ENCODE results near the gene KRTAP10-7. TPM values are rescaled to one million over a fixed set of nuclear protein-coding genes. Genes with fewer than 3 reads are reported as not detected.
"Not testable (repeated sequence)": the region's sequence is repeated elsewhere in the genome, so short reads cannot be mapped to it uniquely, and the experiment has no call there.

Gene KRTAP10-7
- total RNA-seq, 4 donors from 2014 or later, result not detected

GRCh38 chr21:44555200-44555875, 45.1 kb upstream of the KRTAP10-7 start:
- Histone ChIP-seq H3K4me3 (no peak overlapping the region), H3K4me1 (no peaks in the 10 kb centered on the region), H3K27ac (no peak overlapping the region), H3K9me3 (no peaks in the 10 kb centered on the region), H3K27me3 (no peaks in the 10 kb centered on the region), H3K36me3 (no peaks in the 10 kb centered on the region)
- peak in 1 of 3 donors; percentile 12 for DNase-seq
- TF ChIP-seq POLR2A (IDR thresholded peaks at IDR 0.05), result no peak
- TF ChIP-seq, protein P1, sequence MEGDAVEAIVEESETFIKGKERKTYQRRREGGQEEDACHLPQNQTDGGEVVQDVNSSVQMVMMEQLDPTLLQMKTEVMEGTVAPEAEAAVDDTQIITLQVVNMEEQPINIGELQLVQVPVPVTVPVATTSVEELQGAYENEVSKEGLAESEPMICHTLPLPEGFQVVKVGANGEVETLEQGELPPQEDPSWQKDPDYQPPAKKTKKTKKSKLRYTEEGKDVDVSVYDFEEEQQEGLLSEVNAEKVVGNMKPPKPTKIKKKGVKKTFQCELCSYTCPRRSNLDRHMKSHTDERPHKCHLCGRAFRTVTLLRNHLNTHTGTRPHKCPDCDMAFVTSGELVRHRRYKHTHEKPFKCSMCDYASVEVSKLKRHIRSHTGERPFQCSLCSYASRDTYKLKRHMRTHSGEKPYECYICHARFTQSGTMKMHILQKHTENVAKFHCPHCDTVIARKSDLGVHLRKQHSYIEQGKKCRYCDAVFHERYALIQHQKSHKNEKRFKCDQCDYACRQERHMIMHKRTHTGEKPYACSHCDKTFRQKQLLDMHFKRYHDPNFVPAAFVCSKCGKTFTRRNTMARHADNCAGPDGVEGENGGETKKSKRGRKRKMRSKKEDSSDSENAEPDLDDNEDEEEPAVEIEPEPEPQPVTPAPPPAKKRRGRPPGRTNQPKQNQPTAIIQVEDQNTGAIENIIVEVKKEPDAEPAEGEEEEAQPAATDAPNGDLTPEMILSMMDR (IDR thresholded peaks at IDR 0.05), result no peak

- no peaks in the 10 kb centered on the region for H3K27me3 ChIP-seq
- TF ChIP-seq POLR2A (IDR thresholded peaks at IDR 0.05), result no peak
- TF ChIP-seq, protein P1 (IDR thresholded peaks at IDR 0.05), result no peak
- H3K36me3 ChIP-seq, result no peaks in the 10 kb centered on the region
- peak in 1 of 3 donors; percentile 6 for DNase-seq
- no peak overlapping the region for H3K4me3 ChIP-seq
- no peaks in the 10 kb centered on the region for H3K4me1 ChIP-seq
- H3K27ac ChIP-seq, result no peak overlapping the region
- no peaks in the 10 kb centered on the region for H3K9me3 ChIP-seq
Observed at GRCh38 chr21:44556879-44557278, 43.5 kb upstream of the KRTAP10-7 start.

- DNase-seq, result peak in 1 of 3 donors; percentile 9
- no peaks in the 10 kb centered on the region for H3K4me1 ChIP-seq
- H3K27me3 ChIP-seq, result no peaks in the 10 kb centered on the region
- H3K27ac ChIP-seq, result no peak overlapping the region
- H3K9me3 ChIP-seq, result no peaks in the 10 kb centered on the region
- H3K4me3 ChIP-seq, result no peak overlapping the region
- TF ChIP-seq, protein P1 (IDR thresholded peaks at IDR 0.05), result no peak
- no peak for TF ChIP-seq POLR2A (IDR thresholded peaks at IDR 0.05)
- no peaks in the 10 kb centered on the region for H3K36me3 ChIP-seq
Observed at GRCh38 chr21:44557491-44558328, 42.7 kb upstream of the KRTAP10-7 start.

DNA sequence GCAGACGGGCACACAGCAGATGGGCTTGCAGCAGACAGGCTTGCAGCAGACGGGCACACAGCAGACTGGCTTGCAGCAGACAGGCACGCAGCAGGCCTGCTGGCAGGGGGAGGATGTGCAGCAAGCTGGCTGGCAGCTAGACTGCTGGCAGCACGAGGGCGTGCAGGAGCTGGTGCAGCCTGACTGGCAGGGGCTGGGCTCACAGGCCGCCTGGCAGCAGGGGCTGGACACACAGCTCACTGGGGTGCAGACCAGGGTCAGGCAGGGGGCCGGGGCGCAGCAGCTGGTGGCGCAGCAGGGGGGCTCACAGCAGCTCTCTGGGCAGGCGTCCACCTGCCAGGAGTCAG, 42.1 kb upstream of the KRTAP10-7 start:
- H3K9me3 ChIP-seq, H3K27ac ChIP-seq, DNase-seq, H3K4me3 ChIP-seq, H3K27me3 ChIP-seq, H3K36me3 ChIP-seq, H3K4me1 ChIP-seq: not testable (repeated sequence)

DNA sequence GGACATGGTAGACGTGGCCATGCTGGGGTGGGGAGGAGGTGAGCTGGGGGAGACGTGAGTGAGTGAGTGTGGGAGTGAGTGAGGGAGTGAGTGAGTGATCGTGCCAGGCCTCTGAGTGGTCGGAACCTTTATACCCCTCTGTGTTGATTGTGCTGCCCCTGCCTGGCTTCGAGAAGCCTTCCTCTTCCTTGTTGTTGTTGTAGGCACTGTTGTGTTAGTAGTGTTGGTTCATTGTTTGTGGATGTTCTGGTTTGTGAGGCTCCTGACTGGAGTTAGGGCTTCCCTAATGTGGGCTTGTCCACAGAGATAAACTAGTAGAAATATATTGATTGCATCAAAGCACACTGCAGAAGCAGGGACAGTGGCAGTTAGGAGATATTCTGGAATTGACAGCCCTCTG, 41.7 kb upstream of the KRTAP10-7 start, which contains the start of gene KRTAP10-3:
Gene KRTAP10-3, minus strand, starts transcription at position 101 of the 400 bp plus-strand sequence. Its CDS starts 80 bp downstream, at position 21.
- Histone ChIP-seq H3K27ac (no peak within 1 kb of the TSS), H3K4me3 (no peak within 1 kb of the TSS), H3K27me3 (no peaks in the 10 kb centered on the region), H3K36me3 (no peaks in the 10 kb centered on the region), H3K9me3 (no peaks in the 10 kb centered on the region), H3K4me1 (no peaks in the 10 kb centered on the region)
- no peak for DNase-seq
- TF ChIP-seq, protein P1 (IDR thresholded peaks at IDR 0.05), result no peak
- no peak for TF ChIP-seq POLR2A (IDR thresholded peaks at IDR 0.05)

GRCh38 chr21:44564099-44564498, 36.3 kb upstream of the KRTAP10-7 start:
- no peak for TF ChIP-seq POLR2A (IDR thresholded peaks at IDR 0.05)
- TF ChIP-seq, protein P1 (IDR thresholded peaks at IDR 0.05), result no peak
- no peak overlapping the region for H3K4me3 ChIP-seq
- DNase-seq, result no peak
- peaks cover 0 to 4% (median 0%) of the 10 kb centered on the region in 4 donors for H3K4me1 ChIP-seq
- H3K9me3 ChIP-seq, result no peaks in the 10 kb centered on the region
- H3K36me3 ChIP-seq, result no peaks in the 10 kb centered on the region
- H3K27me3 ChIP-seq, result no peaks in the 10 kb centered on the region
- H3K27ac ChIP-seq, result no peak overlapping the region
